SKM-1 (cell line): Measurements from ENCODE around the gene NUTM2A.
"Not testable (repeated sequence)": the region's sequence is repeated elsewhere in the genome, so short reads cannot be mapped to it uniquely, and the experiment has no call there.

Source experiments
- DNase-seq: peaks from one replicate; lab custom pipeline; 2025; ENCODE audit not compliant: unreplicated experiment; lab: John Stamatoyannopoulos, UW

The NUTM2A gene

GRCh38 chr10:87225148-87225547 lies at the start of gene NUTM2A:
Gene NUTM2A, plus strand, starts transcription at chr10:87225448. Its CDS starts 383 bp downstream, at chr10:87225831.
- DNase-seq: not testable (repeated sequence)

- not testable (repeated sequence) for DNase-seq
Measured at GRCh38 chr10:87177587-87177986, 47.7 kb upstream of the NUTM2A start.

- DNase-seq: not testable (repeated sequence)
Measured at GRCh38 chr10:87184421-87184820, 40.8 kb upstream of the NUTM2A start.

GRCh38 chr10:87186016-87186415 lies 39.2 kb upstream of the NUTM2A start:
- not testable (repeated sequence) for DNase-seq

GRCh38 chr10:87187573-87187972 lies 37.7 kb upstream of the NUTM2A start:
- DNase-seq: not testable (repeated sequence)

GRCh38 chr10:87191841-87192240 lies 33.4 kb upstream of the NUTM2A start:
- not testable (repeated sequence) for DNase-seq

- not testable (repeated sequence) for DNase-seq
Measured at GRCh38 chr10:87200924-87201323, 24.3 kb upstream of the NUTM2A start.

- DNase-seq: not testable (repeated sequence)
Measured at GRCh38 chr10:87204801-87205200, 20.4 kb upstream of the NUTM2A start.

GRCh38 chr10:87206922-87207321 lies 18.3 kb upstream of the NUTM2A start:
- not testable (repeated sequence) for DNase-seq

- not testable (repeated sequence) for DNase-seq
Measured at GRCh38 chr10:87210309-87210708, 14.9 kb upstream of the NUTM2A start.

GRCh38 chr10:87211848-87212247 lies 13.4 kb upstream of the NUTM2A start:
- DNase-seq: not testable (repeated sequence)

- DNase-seq: not testable (repeated sequence)
Measured at GRCh38 chr10:87213150-87213765, 12.0 kb upstream of the NUTM2A start.

- DNase-seq: not testable (repeated sequence)
Measured at GRCh38 chr10:87213806-87214205, 11.4 kb upstream of the NUTM2A start.

- not testable (repeated sequence) for DNase-seq
Measured at GRCh38 chr10:87216120-87216519, 9.1 kb upstream of the NUTM2A start.

- not testable (repeated sequence) for DNase-seq
Measured at GRCh38 chr10:87219370-87219769, 5.9 kb upstream of the NUTM2A start.

GRCh38 chr10:87222789-87223188 lies 2.5 kb upstream of the NUTM2A start:
- DNase-seq: not testable (repeated sequence)

- DNase-seq: not testable (repeated sequence)
Measured at GRCh38 chr10:87228247-87228646, 3.0 kb downstream of the NUTM2A start.

GRCh38 chr10:87229211-87229610 lies 4.0 kb downstream of the NUTM2A start:
- DNase-seq: not testable (repeated sequence)

GRCh38 chr10:87234854-87235253 lies 9.6 kb downstream of the NUTM2A start:
- not testable (repeated sequence) for DNase-seq

- DNase-seq: not testable (repeated sequence)
Measured at GRCh38 chr10:87237244-87237643, 12.0 kb downstream of the NUTM2A start.

GRCh38 chr10:87239346-87239808 lies 14.1 kb downstream of the NUTM2A start:
- DNase-seq: not testable (repeated sequence)

- not testable (repeated sequence) for DNase-seq
Measured at GRCh38 chr10:87242192-87242591, 16.9 kb downstream of the NUTM2A start.

GRCh38 chr10:87247335-87247734 lies 22.1 kb downstream of the NUTM2A start:
- DNase-seq: not testable (repeated sequence)
